HCT116 (cell line): ENCODE data around the gene AKR1B1. TPM values are rescaled to one million over a fixed set of nuclear protein-coding genes. Genes with fewer than 3 reads are reported as not detected.

Source experiments
- ATAC-seq: fragments of 200-7000 bp; cut with Tn5 transposase; 2 replicates; pipeline ENCODE4 v1.9.1; 2020; ENCODE audit warnings: mild to moderate bottlenecking, moderate library complexity
- BruUV-seq: library from RNA; stranded (reverse); fragments of 400-500 nt; replicated peaks from 2 replicates; lab custom pipeline; 2021; lab: Mats Ljungman, UMichigan
- CTCF ChIA-PET: fragments of 300-600 bp; sonication (Branson Sonifier 250); formaldehyde crosslinking; loops from one replicate; lab custom pipeline; 2021; ENCODE audit warnings: antibody characterized with exemption; lab: Charles Lee
- POLR2A ChIA-PET: fragments of 300-600, 350-600 bp; sonication (Branson Sonifier 250); formaldehyde crosslinking; loops from one replicate; lab custom pipeline; 2021; ENCODE audit warnings: antibody characterized with exemption; lab: Charles Lee
- RAD21 ChIA-PET, 2 experiments: fragments of 300-600 bp; sonication (Branson Sonifier 250); formaldehyde crosslinking; loops; one replicate each; lab custom pipeline; 2023; ENCODE audit warnings: low total read pairs in 2 of 2; ENCODE audit not compliant: uncharacterized antibody in 2 of 2, unreplicated experiment in 2 of 2, low non-redundant PET in 1 of 2; lab: Charles Lee
- DNase-seq: peaks from one replicate; pipeline ENCODE4 v3.0.0-alpha.2; 2010; ENCODE audit warnings: low read depth, low spot score
- H2AFZ ChIP-seq: fragments of 200-600 bp; shearing (Covaris generic), sonication (generic); 2 replicates; pipeline ENCODE4 v1.6.1; 2017; ENCODE audit warnings: low read depth, mixed run types, mixed read lengths, antibody characterized with exemption, low read length; ENCODE audit not compliant: poor library complexity, severe bottlenecking
- H3K27ac ChIP-seq: 2 replicates; pipeline ENCODE4 v1.5.1; 2012; ENCODE audit warnings: low read depth, low read length
- H3K27me3 ChIP-seq: fragments of 200-600 bp; sonication (generic); 2 replicates; pipeline ENCODE4 v1.6.1; 2016; ENCODE audit warnings: mixed run types, low read length, mixed read lengths; ENCODE audit not compliant: insufficient read depth
- H3K36me3 ChIP-seq, 2 experiments: fragments of 200-500 bp in 1 of 2; fragments of 200-600 bp in 1 of 2; sonication (Bioruptor generic) in 1 of 2; sonication (generic) in 1 of 2; 2 replicates each; pipeline versions ENCODE4 v1.5.1 to v1.6.1; 2014 to 2016; ENCODE audit warnings: low read length in 2 of 2, inconsistent platforms in 1 of 2, mixed read lengths in 1 of 2, mixed run types in 1 of 2; ENCODE audit not compliant: insufficient read depth in 2 of 2, control insufficient read depth in 1 of 2
- H3K4me1 ChIP-seq, 2 experiments: fragments of 200-600 bp in 1 of 2; sonication (generic) in 1 of 2; 2 replicates each; pipeline versions ENCODE4 v1.5.1 to v1.6.1; 2012 to 2017; ENCODE audit warnings: low read length in 2 of 2, inconsistent platforms in 1 of 2, mild to moderate bottlenecking in 1 of 2, mixed read lengths in 1 of 2, mixed run types in 1 of 2, moderate library complexity in 1 of 2; ENCODE audit not compliant: insufficient read depth in 2 of 2, control insufficient read depth in 1 of 2
- H3K4me2 ChIP-seq: fragments of 200-600 bp; sonication (generic); 2 replicates; pipeline ENCODE4 v1.6.1; 2017; ENCODE audit warnings: mixed run types, low read length, mixed read lengths
- H3K4me3 ChIP-seq, 2 experiments: fragments of 200-600 bp in 1 of 2; sonication (generic) in 1 of 2; replicated peaks in 1 of 2; 2 replicates each; pipeline ENCODE4 v1.5.1; 2011 to 2016; ENCODE audit warnings: low read length in 2 of 2, control low read depth in 1 of 2, low read depth in 1 of 2, mild to moderate bottlenecking in 1 of 2, mixed read lengths in 1 of 2, mixed run types in 1 of 2
- H3K79me2 ChIP-seq: fragments of 200-600 bp; sonication (generic); 2 replicates; pipeline ENCODE4 v1.6.1; 2017; ENCODE audit warnings: mild to moderate bottlenecking, mixed run types, low read length, moderate library complexity, mixed read lengths; ENCODE audit not compliant: insufficient read depth
- H3K9ac ChIP-seq: fragments of 200-600 bp; sonication (generic); 2 replicates; pipeline ENCODE4 v1.6.1; 2016; ENCODE audit warnings: low read length, mixed read lengths
- H3K9me2 ChIP-seq: fragments of 200-600 bp; sonication (generic), shearing (Covaris generic); 2 replicates; pipeline ENCODE4 v1.6.1; 2017; ENCODE audit warnings: mixed run types, mild to moderate bottlenecking, moderate library complexity; ENCODE audit not compliant: insufficient read depth
- H3K9me3 ChIP-seq, 2 experiments: fragments of 200-500 bp in 1 of 2; fragments of 200-600 bp in 1 of 2; sonication (Bioruptor generic) in 1 of 2; sonication (generic) in 1 of 2; 2 replicates each; pipeline ENCODE4 v1.6.1; 2014 to 2017; ENCODE audit warnings: low read length in 2 of 2, mixed read lengths in 2 of 2, inconsistent platforms in 1 of 2, low read depth in 1 of 2, mild to moderate bottlenecking in 1 of 2, mixed run types in 1 of 2, moderate library complexity in 1 of 2; ENCODE audit not compliant: control insufficient read depth in 1 of 2, insufficient read depth in 1 of 2
- H4K20me1 ChIP-seq: fragments of 200-600 bp; sonication (generic), shearing (Covaris generic); 2 replicates; pipeline ENCODE4 v1.6.1; 2017; ENCODE audit warnings: mixed run types, mild to moderate bottlenecking, moderate library complexity; ENCODE audit not compliant: insufficient read depth
- ATF3 ChIP-seq: IDR thresholded peaks from 2 replicates; pipeline ENCODE4 v1.6.1; 2012
- CBX3 ChIP-seq: IDR thresholded peaks from 2 replicates; pipeline ENCODE4 v1.6.1; 2012; ENCODE audit warnings: low read depth
- CEBPB ChIP-seq: IDR thresholded peaks from 2 replicates; pipeline ENCODE4 v1.6.1; 2012; ENCODE audit warnings: low read depth
- EGR1 ChIP-seq: IDR thresholded peaks from 2 replicates; pipeline ENCODE4 v1.6.1; 2012; ENCODE audit warnings: low read depth
- ELF1 ChIP-seq: IDR thresholded peaks from 2 replicates; pipeline ENCODE4 v1.6.1; 2012; ENCODE audit warnings: low read depth, borderline replicate concordance
- EZH2 ChIP-seq: fragments of 200-600 bp; sonication (generic); IDR thresholded peaks from 2 replicates; pipeline ENCODE4 v1.6.1; 2017; ENCODE audit warnings: antibody characterized with exemption, mixed run types
- FOSL1 ChIP-seq: IDR thresholded peaks from 2 replicates; pipeline ENCODE4 v1.6.1; 2012; ENCODE audit warnings: low read depth
- JUND ChIP-seq: IDR thresholded peaks from 2 replicates; pipeline ENCODE4 v1.6.1; 2012
- MAX ChIP-seq: IDR thresholded peaks from 2 replicates; pipeline ENCODE4 v1.6.1; 2012
- POLR2A ChIP-seq: IDR thresholded peaks from 2 replicates; pipeline ENCODE4 v1.7.0; 2011; ENCODE audit warnings: borderline replicate concordance; ENCODE audit not compliant: insufficient read depth, insufficient read length; ENCODE audit errors: extremely low read depth
- POLR2AphosphoS5 ChIP-seq: IDR thresholded peaks from 2 replicates; pipeline ENCODE4 v1.6.1; 2011; ENCODE audit warnings: mild to moderate bottlenecking, low read depth, low read length, moderate library complexity
- RAD21 ChIP-seq: IDR thresholded peaks from 2 replicates; pipeline ENCODE4 v1.6.1; 2012; ENCODE audit warnings: low read depth, mild to moderate bottlenecking
- SP1 ChIP-seq: IDR thresholded peaks from 2 replicates; pipeline ENCODE4 v1.6.1; 2012; ENCODE audit warnings: low read depth
- SRF ChIP-seq: IDR thresholded peaks from 2 replicates; pipeline ENCODE4 v1.6.1; 2012; ENCODE audit warnings: low read depth
- TCF7L2 ChIP-seq: IDR thresholded peaks from 2 replicates; pipeline ENCODE4 v1.7.0; 2011; ENCODE audit warnings: borderline replicate concordance, inconsistent platforms; ENCODE audit not compliant: insufficient read depth, insufficient read length; ENCODE audit errors: extremely low read depth
- YY1 ChIP-seq: IDR thresholded peaks from 2 replicates; pipeline ENCODE4 v1.6.1; 2011; ENCODE audit warnings: low read length, low read depth, moderate library complexity, mild to moderate bottlenecking; ENCODE audit not compliant: insufficient replicate concordance; ENCODE audit errors: extremely low read depth
- ZFX ChIP-seq: fragments of 450-650 bp; IDR thresholded peaks from 2 replicates; pipeline ENCODE4 v1.6.1; 2017
- ZNF274 ChIP-seq: fragments of 200-500 bp; sonication (Bioruptor generic); IDR thresholded peaks from 2 replicates; pipeline ENCODE4 v1.6.1; 2014; ENCODE audit warnings: mild to moderate bottlenecking, low read depth, low read length, inconsistent platforms
- intact Hi-C: fragments of 100-400 bp; cut with micrococcal nuclease; formaldehyde crosslinking; loops from 2 replicates; pipeline ENCODE4 v1.10.0; 2022
- total RNA-seq: library from RNA; stranded (reverse); gene quantifications from one replicate; pipeline ENCODE4 v1.2.1, GENCODE V29; 2021; ENCODE audit not compliant: unreplicated experiment
- TF ChIP-seq, protein P1 (sequence below): IDR thresholded peaks from 2 replicates; pipeline ENCODE4 v1.6.1; 2012; ENCODE audit warnings: low read depth

AKR1B1 gene
- total RNA-seq, 1 experiment from 2014 or later, result 56.8 TPM

- DNase-seq, result no peak
- RAD21 ChIA-PET, result no interaction called here
- BruUV-seq, result no TSS peak
- TF ChIP-seq FOSL1 (no peak), ZFX (no peak), RAD21 (no peak), JUND (no peak), SRF (no peak), ATF3 (no peak), TCF7L2 (no peak)
- TF ChIP-seq, protein P1, sequence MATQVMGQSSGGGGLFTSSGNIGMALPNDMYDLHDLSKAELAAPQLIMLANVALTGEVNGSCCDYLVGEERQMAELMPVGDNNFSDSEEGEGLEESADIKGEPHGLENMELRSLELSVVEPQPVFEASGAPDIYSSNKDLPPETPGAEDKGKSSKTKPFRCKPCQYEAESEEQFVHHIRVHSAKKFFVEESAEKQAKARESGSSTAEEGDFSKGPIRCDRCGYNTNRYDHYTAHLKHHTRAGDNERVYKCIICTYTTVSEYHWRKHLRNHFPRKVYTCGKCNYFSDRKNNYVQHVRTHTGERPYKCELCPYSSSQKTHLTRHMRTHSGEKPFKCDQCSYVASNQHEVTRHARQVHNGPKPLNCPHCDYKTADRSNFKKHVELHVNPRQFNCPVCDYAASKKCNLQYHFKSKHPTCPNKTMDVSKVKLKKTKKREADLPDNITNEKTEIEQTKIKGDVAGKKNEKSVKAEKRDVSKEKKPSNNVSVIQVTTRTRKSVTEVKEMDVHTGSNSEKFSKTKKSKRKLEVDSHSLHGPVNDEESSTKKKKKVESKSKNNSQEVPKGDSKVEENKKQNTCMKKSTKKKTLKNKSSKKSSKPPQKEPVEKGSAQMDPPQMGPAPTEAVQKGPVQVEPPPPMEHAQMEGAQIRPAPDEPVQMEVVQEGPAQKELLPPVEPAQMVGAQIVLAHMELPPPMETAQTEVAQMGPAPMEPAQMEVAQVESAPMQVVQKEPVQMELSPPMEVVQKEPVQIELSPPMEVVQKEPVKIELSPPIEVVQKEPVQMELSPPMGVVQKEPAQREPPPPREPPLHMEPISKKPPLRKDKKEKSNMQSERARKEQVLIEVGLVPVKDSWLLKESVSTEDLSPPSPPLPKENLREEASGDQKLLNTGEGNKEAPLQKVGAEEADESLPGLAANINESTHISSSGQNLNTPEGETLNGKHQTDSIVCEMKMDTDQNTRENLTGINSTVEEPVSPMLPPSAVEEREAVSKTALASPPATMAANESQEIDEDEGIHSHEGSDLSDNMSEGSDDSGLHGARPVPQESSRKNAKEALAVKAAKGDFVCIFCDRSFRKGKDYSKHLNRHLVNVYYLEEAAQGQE, result no peak
- TF ChIP-seq, all 23 proteins: peak for 0
- ATAC-seq, result no peak
- Histone ChIP-seq H3K36me3 (no peaks in the 10 kb centered on the region), H3K27me3 (no peaks in the 10 kb centered on the region), H3K4me1 (peaks cover 10 to 11% of the 10 kb centered on the region in 2 experiments), H2AFZ (no peak overlapping the region), H3K4me3 (no peak overlapping the region), H3K9ac (no peak overlapping the region), H3K9me3 (no peaks in the 10 kb centered on the region), H3K27ac (no peak overlapping the region), H4K20me1 (no peaks in the 10 kb centered on the region), H3K4me2 (no peak overlapping the region), H3K79me2 (no peaks in the 10 kb centered on the region), H3K9me2 (no peaks in the 10 kb centered on the region)
- CTCF ChIA-PET, result no interaction called here
- POLR2A ChIA-PET, result no interaction called here
- intact Hi-C loops, result no loop called here
These were observed 26.3 kb upstream of the AKR1B1 start for GRCh38 chr7:134485203-134485602.

- no peaks in the 10 kb centered on the region for H3K27me3 ChIP-seq
- ATAC-seq (no peak), DNase-seq (no peak)
- H3K4me3 ChIP-seq, result no peak overlapping the region
- no peaks in the 10 kb centered on the region for H3K9me3 ChIP-seq
- intact Hi-C loops, result no loop called here
- no peak overlapping the region for H3K4me2 ChIP-seq
- ChIA-PET CTCF (no interaction called here), POLR2A (no interaction called here), RAD21 (no interaction called here)
- no peak overlapping the region for H2AFZ ChIP-seq
- no peaks in the 10 kb centered on the region for H3K9me2 ChIP-seq
- H3K36me3 ChIP-seq, result no peaks in the 10 kb centered on the region
- BruUV-seq, result no TSS peak
- H3K9ac ChIP-seq, result no peak overlapping the region
- peaks cover 13 to 15% of the 10 kb centered on the region in 2 experiments for H3K4me1 ChIP-seq
- H3K79me2 ChIP-seq, result no peaks in the 10 kb centered on the region
- no peak overlapping the region for H3K27ac ChIP-seq
- H4K20me1 ChIP-seq, result no peaks in the 10 kb centered on the region
- no peak for TF ChIP-seq POLR2A
- no peak for TF ChIP-seq EZH2
- TF ChIP-seq ELF1, result no peak
- no peak for TF ChIP-seq ATF3
- no peak for TF ChIP-seq ZNF274
- TF ChIP-seq SP1, result no peak
- no peak for TF ChIP-seq POLR2AphosphoS5
- no peak for TF ChIP-seq CBX3
- no peak for TF ChIP-seq JUND
- TF ChIP-seq SRF, result no peak
- TF ChIP-seq EGR1, result no peak
- TF ChIP-seq CEBPB, result no peak
- no peak for TF ChIP-seq MAX
- no peak for TF ChIP-seq YY1
These were observed 24.4 kb upstream of the AKR1B1 start for GRCh38 chr7:134483296-134483695.
